H1 (cell line): ENCODE measurements around the gene TOM1L2. TPM values are rescaled to one million over a fixed set of nuclear protein-coding genes. Genes with fewer than 3 reads are reported as not detected.

ENCODE experiments used
- CTCF ChIA-PET: fragments of 300-600 bp; sonication (Branson Sonifier 250); formaldehyde crosslinking; loops from one replicate; lab custom pipeline; 2021; ENCODE audit not compliant: partially characterized antibody; lab: Charles Lee
- POLR2A ChIA-PET: fragments of 300-600 bp; sonication (Branson Sonifier 250); formaldehyde crosslinking; loops from one replicate; lab custom pipeline; 2021; ENCODE audit warnings: inconsistent platforms; ENCODE audit not compliant: partially characterized antibody; lab: Charles Lee
- DNase-seq, 2 experiments: peaks; one replicate each; pipeline versions ENCODE4 v3.0.0 to v3.0.0-alpha.2; 2010 to 2022; ENCODE audit warnings: low spot score in 2 of 2, low read depth in 1 of 2, mixed read lengths in 1 of 2
- FAIRE-seq: peaks from 2 replicates; lab custom pipeline; 2011; peaks lifted over from hg19 to GRCh38; lab: Jason Lieb, UNC
- H2AFZ ChIP-seq: 2 replicates; pipeline ENCODE4 v1.8.1; 2012; ENCODE audit warnings: low read length, inconsistent platforms
- H2AK5ac ChIP-seq: 2 replicates; pipeline ENCODE4 v1.6.1; 2013; ENCODE audit warnings: low read depth, low read length
- H2BK120ac ChIP-seq: replicated peaks from 2 replicates; pipeline ENCODE3; 2013; ENCODE audit warnings: low read depth, low read length, inconsistent platforms
- H2BK12ac ChIP-seq: 2 replicates; pipeline ENCODE4 v1.6.1; 2013; ENCODE audit warnings: low read depth, low read length
- H2BK15ac ChIP-seq: 2 replicates; pipeline ENCODE4 v1.6.1; 2013; ENCODE audit warnings: low read length
- H2BK20ac ChIP-seq: 2 replicates; pipeline ENCODE4 v1.6.1; 2013; ENCODE audit warnings: low read length
- H2BK5ac ChIP-seq: 2 replicates; pipeline ENCODE4 v1.6.1; 2013; ENCODE audit warnings: low read depth, low read length
- H3K14ac ChIP-seq: 2 replicates; pipeline ENCODE4 v1.6.1; 2013; ENCODE audit warnings: inconsistent platforms; ENCODE audit not compliant: insufficient read length
- H3K18ac ChIP-seq: 2 replicates; pipeline ENCODE4 v1.6.1; 2013; ENCODE audit warnings: low read length; ENCODE audit errors: extremely low read depth
- H3K23ac ChIP-seq: 2 replicates; pipeline ENCODE4 v1.6.1; 2013; ENCODE audit warnings: inconsistent platforms; ENCODE audit not compliant: insufficient read length
- H3K23me2 ChIP-seq: 2 replicates; pipeline ENCODE4 v1.6.1; 2013; ENCODE audit warnings: low read depth, low read length
- H3K27ac ChIP-seq: 2 replicates; pipeline ENCODE4 v1.6.1; 2011; ENCODE audit warnings: low read depth, low read length, inconsistent platforms
- H3K27me3 ChIP-seq, 4 experiments: replicated peaks in 1 of 4; 1 replicate in 1 of 4; 2 replicates in 3 of 4; pipeline versions ENCODE4 v1.6.1 to v1.8.1; 2011 to 2013; ENCODE audit warnings: low read length in 3 of 4, mild to moderate bottlenecking in 3 of 4, inconsistent platforms in 2 of 4, mixed read lengths in 2 of 4, moderate library complexity in 1 of 4; ENCODE audit not compliant: control insufficient read depth in 3 of 4, insufficient read depth in 3 of 4; ENCODE audit errors: extremely low read depth in 1 of 4
- H3K36me3 ChIP-seq, 4 experiments: 2 replicates each; pipeline versions ENCODE4 v1.6.1 to v1.8.1; 2011 to 2013; ENCODE audit warnings: mild to moderate bottlenecking in 4 of 4, low read length in 3 of 4, moderate library complexity in 2 of 4, control low read depth in 1 of 4, inconsistent platforms in 1 of 4; ENCODE audit not compliant: insufficient read depth in 4 of 4, control insufficient read depth in 2 of 4
- H3K4ac ChIP-seq: replicated peaks from 2 replicates; pipeline ENCODE3; 2013; ENCODE audit warnings: low read length, low read depth, mixed read lengths, inconsistent platforms; ENCODE audit not compliant: insufficient read length
- H3K4me1 ChIP-seq, 4 experiments: replicated peaks in 1 of 4; 1 replicate in 1 of 4; 2 replicates in 3 of 4; pipeline versions ENCODE4 v1.6.1 to v1.8.1; 2011 to 2013; ENCODE audit warnings: low read length in 3 of 4, inconsistent platforms in 2 of 4, mixed read lengths in 1 of 4; ENCODE audit not compliant: insufficient read depth in 4 of 4, control insufficient read depth in 3 of 4
- H3K4me2 ChIP-seq, 2 experiments: 2 replicates each; pipeline versions ENCODE4 v1.6.1 to v1.8.1; 2011 to 2013; ENCODE audit warnings: low read depth in 2 of 2, low read length in 2 of 2, control low read depth in 1 of 2, inconsistent platforms in 1 of 2, mild to moderate bottlenecking in 1 of 2; ENCODE audit not compliant: insufficient read depth in 1 of 2
- H3K4me3 ChIP-seq, 4 experiments: fragments of 200-600, 300-600 bp in 1 of 4; sonication (generic), shearing (Covaris generic), sonication (Bioruptor Twin) in 1 of 4; 2 replicates each; pipeline versions ENCODE4 v1.5.1 to v1.8.1; 2011 to 2016; ENCODE audit warnings: low read length in 4 of 4, low read depth in 3 of 4, control low read depth in 2 of 4, inconsistent platforms in 2 of 4, mild to moderate bottlenecking in 2 of 4, mixed read lengths in 1 of 4, moderate library complexity in 1 of 4; ENCODE audit not compliant: insufficient read depth in 2 of 4; ENCODE audit errors: extremely low read depth in 1 of 4
- H3K56ac ChIP-seq: replicated peaks from 2 replicates; pipeline ENCODE3; 2013; ENCODE audit warnings: low read depth, mild to moderate bottlenecking, mixed read lengths, low read length, inconsistent platforms; ENCODE audit not compliant: insufficient read length
- H3K79me1 ChIP-seq: 2 replicates; pipeline ENCODE4 v1.6.1; 2013; ENCODE audit warnings: low read depth, low read length, control low read depth
- H3K79me2 ChIP-seq, 2 experiments: 2 replicates each; pipeline versions ENCODE4 v1.6.1 to v1.8.1; 2012 to 2013; ENCODE audit warnings: low read length in 2 of 2, mild to moderate bottlenecking in 2 of 2, inconsistent platforms in 1 of 2; ENCODE audit not compliant: insufficient read depth in 2 of 2, control insufficient read depth in 1 of 2
- H3K9ac ChIP-seq, 4 experiments: replicated peaks in 1 of 4; 1 replicate in 1 of 4; 2 replicates in 3 of 4; pipeline versions ENCODE4 v1.6.1 to v1.8.1; 2011 to 2013; ENCODE audit warnings: low read depth in 3 of 4, low read length in 3 of 4, control low read depth in 2 of 4, mild to moderate bottlenecking in 2 of 4, moderate library complexity in 2 of 4, inconsistent platforms in 1 of 4; ENCODE audit errors: extremely low read depth in 1 of 4
- H3K9me3 ChIP-seq, 2 experiments: 2 replicates each; pipeline versions ENCODE4 v1.6.1 to v1.8.1; 2012 to 2013; ENCODE audit warnings: mild to moderate bottlenecking in 2 of 2, moderate library complexity in 2 of 2, control low read depth in 1 of 2, inconsistent platforms in 1 of 2, low read depth in 1 of 2, low read length in 1 of 2, mixed read lengths in 1 of 2; ENCODE audit not compliant: insufficient read depth in 2 of 2
- H4K20me1 ChIP-seq, 2 experiments: replicated peaks in 1 of 2; 2 replicates each; pipeline versions ENCODE3 to v1.8.1; 2011 to 2013; ENCODE audit warnings: inconsistent platforms in 2 of 2, low read length in 2 of 2, mild to moderate bottlenecking in 1 of 2; ENCODE audit not compliant: insufficient read depth in 2 of 2, control insufficient read depth in 1 of 2
- H4K5ac ChIP-seq: 2 replicates; pipeline ENCODE4 v1.6.1; 2013; ENCODE audit warnings: low read length, low read depth, mixed read lengths, inconsistent platforms; ENCODE audit not compliant: insufficient read length
- H4K8ac ChIP-seq: 2 replicates; pipeline ENCODE4 v1.8.0; 2013; ENCODE audit warnings: mild to moderate bottlenecking, moderate library complexity, low read length, inconsistent platforms; ENCODE audit not compliant: insufficient read depth; ENCODE audit errors: extremely low read depth
- H4K91ac ChIP-seq: replicated peaks from 2 replicates; pipeline ENCODE3; 2013; ENCODE audit warnings: low read length, mixed read lengths, inconsistent platforms; ENCODE audit not compliant: insufficient read length
- BACH1 ChIP-seq: IDR thresholded peaks from 2 replicates; pipeline ENCODE4 v1.6.1; 2012; ENCODE audit warnings: low read length, improper control_type of control experiment
- EGR1 ChIP-seq: IDR thresholded peaks from 2 replicates; pipeline ENCODE4 v1.6.1; 2011; ENCODE audit warnings: low read depth, low read length, borderline replicate concordance
- EZH2 ChIP-seq: fragments of 200-600 bp; sonication (generic); IDR thresholded peaks from 2 replicates; pipeline ENCODE4 v1.7.1; 2012; ENCODE audit warnings: low read depth, mild to moderate bottlenecking, moderate library complexity, low read length, inconsistent platforms; ENCODE audit not compliant: severe bottlenecking
- FOSL1 ChIP-seq: IDR thresholded peaks from 2 replicates; pipeline ENCODE4 v1.6.1; 2011; ENCODE audit warnings: mild to moderate bottlenecking, low read depth, low read length, moderate library complexity; ENCODE audit not compliant: insufficient read depth
- GABPA ChIP-seq: IDR thresholded peaks from 2 replicates; pipeline ENCODE4 v1.6.1; 2011; ENCODE audit warnings: mild to moderate bottlenecking, low read length, moderate library complexity, borderline replicate concordance; ENCODE audit not compliant: insufficient read depth
- KDM1A ChIP-seq: fragments of 200-600, 300-600 bp; sonication (generic); IDR thresholded peaks from 2 replicates; pipeline ENCODE4 v1.7.1; 2016; ENCODE audit warnings: mild to moderate bottlenecking, low read length, borderline replicate concordance
- MAX ChIP-seq: IDR thresholded peaks from 2 replicates; pipeline ENCODE4 v1.6.1; 2012; ENCODE audit warnings: inconsistent platforms
- POLR2AphosphoS5 ChIP-seq: IDR thresholded peaks from 2 replicates; pipeline ENCODE4 v1.6.1; 2011; ENCODE audit warnings: low read depth, low read length
- POU5F1 ChIP-seq: IDR thresholded peaks from 2 replicates; pipeline ENCODE4 v1.6.1; 2011; ENCODE audit warnings: low read depth, mild to moderate bottlenecking, low read length, moderate library complexity
- SIN3A ChIP-seq, 2 experiments: IDR thresholded peaks in 1 of 2; conservative IDR thresholded peaks in 1 of 2; 2 replicates each; pipeline ENCODE4 v1.6.1; 2011 to 2012; ENCODE audit warnings: low read length in 2 of 2, improper control_type of control experiment in 1 of 2, low read depth in 1 of 2, mild to moderate bottlenecking in 1 of 2
- SUZ12 ChIP-seq: fragments of 200-600 bp; sonication (generic); IDR thresholded peaks from 2 replicates; pipeline ENCODE4 v1.6.1; 2012; ENCODE audit warnings: mild to moderate bottlenecking, inconsistent platforms, low read length, moderate library complexity, mixed read lengths
- TAF7 ChIP-seq: optimal IDR thresholded peaks from 2 replicates; pipeline ENCODE3; 2011; ENCODE audit warnings: low read depth, mild to moderate bottlenecking, inconsistent platforms, low read length, moderate library complexity, borderline replicate concordance
- WGBS, 2 experiments: shearing (Covaris generic) in 1 of 2; methylation state at CpG; one replicate each; pipeline versions ENCODE4 v1.1.6 to v1.1.7; 2013 to 2015; ENCODE audit warnings: low lambda C conversion rate in 2 of 2, mixed read lengths in 2 of 2, inconsistent platforms in 1 of 2, low coverage in 1 of 2, missing lambda C conversion rate in 1 of 2; ENCODE audit not compliant: insufficient replicate concordance in 2 of 2, insufficient coverage in 1 of 2, insufficient read length in 1 of 2; ENCODE audit errors: extremely low coverage in 1 of 2, missing lambda C conversion rate in 1 of 2; 5-methylcytosine and 5-hydroxymethylcytosine counted together
- polyA plus RNA-seq, 7 experiments: library from polyadenylated mRNA; depleted of rRNA in 3 of 7; stranded (reverse) in 5 of 7; unstranded in 2 of 7; fragments of >200 nt in 5 of 7; fragments of 200-250 nt in 2 of 7; gene quantifications; 1 replicate in 5 of 7; 2 replicates in 1 of 7; 4 replicates in 1 of 7; pipeline versions ENCODE4 v1.2.1 to v1.2.3, GENCODE V29; 2011 to 2013; ENCODE audit warnings: missing spikeins in 2 of 7, mixed read lengths in 2 of 7
- total RNA-seq: library from RNA; stranded (reverse); fragmentation: NEBNext Ultra II Directional; extraction: Animal tissue kit (Norgen Biotek cat#: 25700); gene quantifications from 2 replicates; pipeline ENCODE4 v1.2.1, GENCODE V29; 2021

TOM1L2 gene
- total and polyA plus RNA-seq, 2 of the 8 experiments (the other 6 are each of a cell fraction or from before 2014, with no cell fraction given), result 2.0 to 3.4 TPM

DNA sequence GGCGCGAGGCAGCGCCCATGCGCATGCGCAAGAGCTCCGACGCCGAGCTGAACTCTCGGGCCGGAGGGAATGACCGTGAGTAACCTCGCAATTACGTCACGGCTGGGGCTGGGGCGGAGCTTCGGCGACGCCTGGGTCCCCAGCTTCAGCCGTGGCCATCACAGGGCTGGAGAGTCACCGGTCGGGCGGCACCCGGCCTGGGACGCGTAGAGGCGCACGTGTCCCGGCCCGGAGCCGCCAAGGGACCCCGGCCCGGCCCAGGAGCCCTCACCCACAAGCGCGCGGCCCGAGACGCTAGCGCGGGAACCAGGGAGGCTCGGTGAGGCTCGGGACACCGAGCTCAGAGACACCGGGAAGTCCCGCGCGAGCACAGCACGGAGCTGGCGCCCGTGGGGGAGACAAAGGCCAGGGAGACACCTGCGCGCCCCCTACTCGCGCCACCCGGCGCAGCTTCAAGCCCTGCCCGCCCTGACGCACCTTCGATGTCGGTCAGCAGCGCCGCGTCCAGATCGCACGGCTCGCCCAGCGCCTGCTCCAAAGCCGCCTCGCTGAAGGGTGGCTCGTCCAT lies 135.9 kb downstream of the TOM1L2 start:
- H3K18ac ChIP-seq, result peak overlapping the region; percentile 99
- H2AK5ac ChIP-seq, result peak overlapping the region; percentile 93
- peak overlapping the region; percentile 97; the same call in 1 of the 2 replicates for H2BK12ac ChIP-seq
- no peaks in the 10 kb centered on the region for H3K9me3 ChIP-seq
- H3K9ac ChIP-seq, result peak overlapping the region; percentile 96 to 99 (median 99)
- peaks cover 19 to 48% (median 39%) of the 10 kb centered on the region in 4 experiments for H3K4me1 ChIP-seq
- no peak overlapping the region for H2AFZ ChIP-seq
- FAIRE-seq (no peak), DNase-seq (peak; percentile 89 to 99)
- H2BK15ac ChIP-seq, result no peak overlapping the region
- peak overlapping the region; percentile 98 for H4K8ac ChIP-seq
- no peak overlapping the region for H2BK20ac ChIP-seq
- no peak overlapping the region for H3K23ac ChIP-seq
- H4K5ac ChIP-seq, result peak overlapping the region; percentile 63
- H4K20me1 ChIP-seq, result peaks cover 22% of the 10 kb centered on the region in 2 experiments
- peak overlapping the region; percentile 81 to 99 (median 96) for H3K4me3 ChIP-seq
- H3K36me3 ChIP-seq, result peaks cover 0 to 10% (median under 1%) of the 10 kb centered on the region in 4 experiments; a peak in 4 of 8 replicates
- peaks cover 11% of the 10 kb centered on the region for H3K79me1 ChIP-seq
- H3K27me3 ChIP-seq, result no peaks in the 10 kb centered on the region
- H4K91ac ChIP-seq, result peak overlapping the region; percentile 95
- ChIA-PET POLR2A (interaction anchor here (0.7 to 18.4 kb wide), 35 partner anchors 9 to 342 kb away, joined by 3 to 532 read pairs (median 5); no protein-coding TSS in a partner anchor), CTCF (interaction anchor here (0.9 to 6.6 kb wide), 6 partner anchors 9 to 24 kb away, joined by 5 to 66 read pairs (median 8); no protein-coding TSS in a partner anchor)
- peak overlapping the region; percentile 69 for H3K4ac ChIP-seq
- 2% methylated on average over 64 of the region's 69 CpGs; no CpG with 5 or more reads in 1 of the 2 experiments for WGBS, 2 experiments
- H3K14ac ChIP-seq, result no peak overlapping the region
- H2BK5ac ChIP-seq, result peak overlapping the region; percentile 99
- H3K27ac ChIP-seq, result peak overlapping the region; percentile 93
- peak overlapping the region; percentile 79 to 86 for H3K4me2 ChIP-seq
- peaks cover 26 to 43% of the 10 kb centered on the region in 2 experiments for H3K79me2 ChIP-seq
- peaks cover 15% of the 10 kb centered on the region for H3K23me2 ChIP-seq
- H3K56ac ChIP-seq, result peak overlapping the region; percentile 86
- H2BK120ac ChIP-seq, result no peak overlapping the region
- TF ChIP-seq KDM1A, result no peak
- peak in 1 of 2 experiments; percentile 64; a peak in 2 of 4 replicates for TF ChIP-seq SIN3A (conservative IDR thresholded peaks at IDR 0.05 in 1 of 2, IDR thresholded peaks at IDR 0.05 in 1 of 2; ENCODE audit: low read depth in 1 of 2, low read length in 2 of 2)
- TF ChIP-seq EZH2, result no peak
- TF ChIP-seq POLR2AphosphoS5, result peak; percentile 95
- no peak for TF ChIP-seq SUZ12
- TF ChIP-seq FOSL1, result no peak
- TF ChIP-seq BACH1, result no peak
- no peak for TF ChIP-seq POU5F1
- TF ChIP-seq TAF7, result peak; percentile 88
- no peak for TF ChIP-seq GABPA
- no peak for TF ChIP-seq EGR1
- peak; percentile 74; the same call in 1 of the 2 replicates for TF ChIP-seq MAX
